NCI-H1092 (cell line): Measurements from ENCODE around the gene HCN4.

Source experiments
- DNase-seq: peaks from one replicate; lab custom pipeline; 2025; lab: John Stamatoyannopoulos, UW

Gene HCN4

DNA sequence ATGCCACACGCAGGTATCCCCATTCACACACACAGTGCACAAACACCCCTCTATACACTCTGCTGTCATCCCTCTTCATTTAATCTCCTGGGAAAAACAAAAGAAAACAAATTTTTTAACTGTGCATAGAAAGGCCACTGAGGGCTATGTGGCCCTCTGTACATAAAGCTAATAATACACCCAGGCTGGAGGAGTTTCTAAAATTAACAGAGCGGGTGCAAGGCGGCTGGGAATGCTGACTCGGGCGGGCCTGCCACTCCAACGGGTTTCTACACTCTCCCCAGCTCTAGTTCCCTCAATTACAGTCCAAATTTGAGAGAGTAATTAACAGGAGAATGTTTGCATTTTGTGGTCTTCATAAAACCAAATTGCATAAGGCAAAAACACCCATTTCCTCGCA, 23.1 kb downstream of the HCN4 start:
- peak; percentile 59 for DNase-seq

DNA sequence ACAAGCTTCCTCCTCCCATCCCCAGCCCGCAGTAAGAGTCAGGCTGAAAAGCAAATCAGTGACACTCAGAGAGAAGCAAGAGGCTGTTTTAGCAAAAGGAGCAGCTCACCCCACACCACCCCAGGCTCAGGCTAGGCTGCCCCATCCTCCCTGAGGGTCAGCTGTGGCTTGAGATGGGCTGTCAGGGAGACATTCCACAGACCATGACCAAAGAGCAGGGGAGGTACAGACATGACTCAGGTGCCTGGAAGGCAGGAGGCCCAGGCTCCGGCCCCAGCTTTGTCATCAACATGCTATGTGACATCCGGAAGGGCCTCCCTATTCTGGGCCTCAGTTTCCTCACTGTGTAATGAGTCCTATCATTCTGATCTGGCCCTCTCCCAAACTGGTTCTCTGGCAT, 24.7 kb downstream of the HCN4 start:
- no peak for DNase-seq

DNA sequence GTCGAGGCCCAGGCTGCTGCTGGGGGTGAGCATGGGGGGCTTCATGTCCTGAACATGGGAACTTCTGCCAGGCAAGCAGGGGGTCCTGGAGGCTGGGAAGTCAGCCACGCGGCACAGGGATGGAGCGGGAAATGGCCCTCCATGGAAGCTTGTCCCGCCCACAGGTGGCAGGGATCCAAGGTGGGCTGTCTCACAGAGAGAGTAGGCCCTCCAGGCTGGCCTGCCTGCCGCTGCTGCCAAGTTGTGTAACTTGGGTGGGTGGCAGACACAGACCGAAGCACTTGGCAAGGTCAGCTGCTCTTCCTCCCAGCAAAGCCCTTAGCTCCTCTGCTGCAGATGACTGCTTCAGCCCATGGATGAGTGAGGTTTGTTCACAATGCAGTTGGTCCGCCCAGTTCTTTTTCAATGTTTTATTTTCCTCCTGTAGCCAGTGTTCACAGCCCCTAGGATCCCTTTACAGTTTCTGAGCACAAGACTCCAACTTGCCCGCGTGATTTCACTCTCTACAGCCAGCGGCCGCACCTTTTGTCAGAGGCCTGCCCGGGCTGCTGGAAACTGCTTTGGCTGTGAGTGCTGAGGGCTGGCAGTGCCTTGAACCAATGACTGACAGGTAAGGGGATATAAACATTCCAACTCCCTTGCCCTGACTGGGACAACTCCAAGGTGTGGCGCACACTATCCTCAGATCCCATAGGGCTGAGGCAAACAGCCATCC, 26.7 kb downstream of the HCN4 start:
- peak; percentile 69 for DNase-seq

DNA sequence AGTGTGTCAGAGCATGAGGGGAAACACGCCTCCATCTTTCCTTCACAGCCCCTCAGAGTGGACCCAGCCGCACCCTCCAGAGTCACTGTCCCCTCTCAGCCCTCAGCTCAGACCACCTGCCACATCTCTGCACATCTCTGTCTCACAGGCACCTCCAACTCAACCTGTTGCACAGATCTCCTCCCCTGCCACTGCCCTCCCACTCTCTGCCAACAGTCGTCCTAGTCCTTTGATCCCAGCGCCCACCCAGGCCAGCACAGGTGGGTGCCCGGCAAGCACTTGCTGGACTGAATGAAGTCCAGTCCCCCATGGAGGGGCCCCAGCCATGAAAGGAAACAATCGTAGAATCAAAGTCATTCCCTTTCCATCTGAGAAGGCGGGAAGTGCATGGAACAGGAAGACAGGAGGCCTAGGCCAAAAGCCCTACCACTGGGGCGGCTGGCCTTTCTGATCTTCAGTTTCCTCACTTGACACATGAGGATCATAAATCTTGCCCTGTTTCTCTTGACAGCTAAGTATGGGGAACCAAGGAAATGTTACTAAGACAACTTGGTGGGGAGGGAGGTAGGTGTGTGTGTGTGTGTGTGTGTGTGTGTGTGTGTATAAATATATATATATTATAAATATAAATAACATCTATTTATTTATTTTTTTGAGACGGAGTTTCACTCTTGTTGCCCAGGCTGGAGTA, 28.1 kb downstream of the HCN4 start:
- DNase-seq: no peak

DNA sequence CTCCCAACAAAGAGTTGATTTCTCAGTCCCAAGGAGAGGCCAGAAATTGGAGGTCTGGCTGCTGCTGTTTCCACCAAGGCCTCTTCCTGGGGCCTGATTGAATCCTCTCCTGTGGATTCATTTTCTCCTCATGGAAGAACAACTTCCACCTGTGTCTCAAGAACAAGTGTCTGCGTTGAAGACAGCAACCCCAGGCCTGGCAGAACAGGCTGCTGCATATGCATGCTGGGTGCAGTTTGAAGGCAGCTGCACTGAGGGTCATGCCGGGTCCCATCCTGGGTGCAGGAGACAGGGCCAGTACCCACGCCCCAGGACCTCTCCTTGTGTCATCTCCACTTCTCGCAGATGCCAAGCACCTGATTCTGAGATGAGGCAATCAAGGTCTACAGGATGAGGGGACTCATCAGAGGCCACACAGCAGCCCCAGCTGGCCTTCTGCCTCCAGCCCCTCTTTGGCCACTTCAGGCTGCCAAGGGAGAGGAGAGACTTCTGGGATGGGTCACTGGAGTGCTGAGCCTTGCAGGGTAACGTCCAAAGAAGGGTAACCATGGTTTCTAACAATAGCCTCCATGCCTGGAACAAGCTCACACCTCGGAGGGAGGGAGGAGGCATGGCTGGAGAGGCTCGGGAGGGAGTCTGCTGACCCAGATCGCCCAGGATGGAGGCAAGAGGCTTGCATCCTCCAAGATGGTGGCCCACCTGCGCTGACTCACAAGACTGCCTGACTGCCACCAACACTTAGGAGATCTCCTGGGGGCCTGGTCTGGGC, 30.0 kb downstream of the HCN4 start:
- DNase-seq: no peak

DNA sequence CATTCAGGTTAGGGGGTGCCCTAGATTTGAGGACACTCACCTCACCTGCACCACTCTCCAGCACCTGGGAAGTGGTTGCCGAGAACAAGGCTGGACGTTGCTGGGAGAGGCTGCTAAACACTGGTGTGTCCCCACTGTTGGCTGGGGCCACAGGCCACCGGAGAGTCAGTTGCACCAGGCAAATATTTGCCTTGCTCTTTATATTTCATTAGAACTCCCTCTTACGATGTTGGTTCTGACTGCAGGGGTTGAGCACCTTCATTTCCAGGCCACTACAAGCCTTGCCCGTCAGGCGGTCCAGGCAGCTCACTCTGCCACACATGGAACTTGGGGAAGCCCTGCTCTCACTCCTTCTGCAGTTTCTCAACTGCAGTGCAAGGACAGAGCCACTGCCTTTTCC, 30.7 kb downstream of the HCN4 start:
- DNase-seq: no peak

DNA sequence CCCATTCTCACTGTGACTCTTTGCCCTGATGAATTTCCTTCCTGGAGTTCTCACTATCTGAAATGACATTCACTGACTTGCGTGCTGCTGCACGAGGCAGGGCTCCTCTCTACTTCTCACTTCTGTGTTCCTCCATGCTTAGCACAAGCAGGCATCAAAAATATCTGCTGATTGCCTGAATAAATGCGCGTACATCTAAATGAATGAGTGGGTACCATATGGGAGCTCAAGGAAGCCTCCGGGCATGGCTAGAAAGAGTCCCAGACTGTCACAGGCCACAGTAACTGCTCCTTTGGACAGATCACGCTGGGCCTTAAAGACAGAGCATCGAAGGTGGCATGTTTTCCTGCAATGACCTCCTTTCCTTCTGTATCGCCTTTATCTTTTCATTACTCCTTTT, 31.6 kb downstream of the HCN4 start:
- DNase-seq: no peak

DNA sequence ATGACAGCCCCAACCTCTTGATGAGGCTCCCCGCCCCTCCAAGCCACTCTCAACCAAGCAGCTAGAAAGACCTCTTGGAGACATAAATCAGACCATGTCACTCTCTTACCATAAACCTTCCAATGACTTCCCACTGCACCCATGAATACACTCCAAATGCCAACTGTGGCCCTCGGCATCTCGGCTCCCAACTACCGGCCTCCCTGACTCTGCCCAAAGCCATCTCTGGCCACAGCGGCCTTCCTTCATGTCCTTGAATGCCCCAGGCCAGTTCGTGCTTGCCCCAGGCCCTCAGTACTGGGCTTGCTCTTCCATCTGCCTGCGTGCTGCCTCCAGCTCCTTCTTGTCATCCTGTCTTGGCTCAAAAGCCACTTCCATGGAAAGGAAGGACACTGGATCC, 32.0 kb downstream of the HCN4 start:
- no peak for DNase-seq

DNA sequence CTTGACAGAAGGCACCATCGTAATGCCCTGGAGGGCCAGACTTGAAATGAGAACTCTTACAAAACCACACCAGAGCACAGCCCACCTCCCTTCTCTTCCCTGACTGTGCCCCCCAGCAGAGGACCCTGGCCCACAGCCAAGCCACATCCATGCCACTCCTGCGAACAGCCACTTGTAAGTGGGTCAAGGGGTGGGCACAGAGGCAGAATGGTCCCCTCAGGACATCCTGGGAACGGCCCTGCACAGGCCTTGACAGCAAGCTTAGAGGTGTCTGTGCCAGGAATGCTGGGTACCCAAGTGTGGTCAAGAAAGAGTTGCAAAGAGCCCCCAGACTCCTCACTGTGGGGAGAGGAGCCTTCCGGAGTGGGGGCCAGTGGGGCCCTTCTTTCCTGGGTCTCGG, 33.3 kb downstream of the HCN4 start:
- no peak for DNase-seq

DNA sequence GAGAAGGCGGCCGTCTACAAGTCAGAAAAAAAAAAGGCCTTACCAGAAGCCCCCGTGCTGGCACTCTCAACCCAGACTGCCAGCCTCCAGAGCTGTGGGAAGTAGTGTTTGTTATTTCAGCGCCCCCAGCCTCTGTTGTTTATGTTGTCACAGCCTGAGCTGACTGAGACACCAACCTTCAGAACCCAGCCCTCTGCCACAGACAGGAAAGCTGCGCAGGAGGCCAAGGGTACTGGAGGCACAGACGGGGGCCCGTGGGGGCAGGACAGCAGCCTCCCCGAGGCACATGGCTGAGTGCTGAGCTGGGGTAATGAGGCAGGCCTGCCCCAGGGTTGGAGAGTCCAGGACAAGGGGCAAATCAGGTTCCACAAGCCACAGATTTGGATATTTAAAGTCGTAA, 33.7 kb downstream of the HCN4 start:
- no peak for DNase-seq

DNA sequence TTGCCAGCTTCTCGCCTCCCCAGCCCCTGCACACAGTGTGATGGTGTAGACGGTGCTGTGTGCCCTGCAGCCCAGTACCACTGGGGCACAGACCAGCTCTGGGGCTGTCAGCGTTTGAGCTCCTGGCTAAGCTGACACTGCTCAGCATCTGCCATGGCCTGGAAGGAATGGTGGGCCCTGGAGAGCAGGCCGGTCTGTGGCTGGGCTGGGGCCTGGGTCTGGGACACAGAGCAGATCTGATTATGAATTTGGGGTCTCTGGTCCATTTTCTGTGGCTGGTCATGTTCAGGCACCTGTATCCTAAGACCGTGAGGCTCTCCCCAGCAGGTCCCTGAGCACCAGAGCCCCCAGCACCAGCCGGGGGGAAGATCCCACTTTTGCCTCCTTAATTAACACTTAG, 34.7 kb downstream of the HCN4 start:
- no peak for DNase-seq

DNA sequence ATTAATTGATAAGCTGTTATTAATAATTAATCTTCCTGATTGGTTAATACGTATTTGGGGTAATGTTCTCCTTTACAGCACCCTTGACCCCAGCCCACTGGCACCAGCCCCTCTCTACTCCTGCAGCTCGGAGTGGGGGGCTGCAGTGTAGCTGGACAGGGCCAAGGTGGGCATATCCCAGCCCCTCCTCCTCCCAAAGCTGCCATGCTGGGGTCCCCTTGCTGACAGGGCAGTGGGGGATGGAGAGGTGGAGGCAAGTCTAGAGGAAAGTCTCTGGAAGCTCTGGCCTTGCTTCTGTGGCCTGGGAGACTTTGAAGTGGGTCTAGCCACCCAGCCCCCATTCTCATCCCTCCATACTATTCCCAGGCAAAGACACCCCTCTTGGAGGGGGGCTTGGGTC, 35.8 kb downstream of the HCN4 start:
- DNase-seq: no peak

DNA sequence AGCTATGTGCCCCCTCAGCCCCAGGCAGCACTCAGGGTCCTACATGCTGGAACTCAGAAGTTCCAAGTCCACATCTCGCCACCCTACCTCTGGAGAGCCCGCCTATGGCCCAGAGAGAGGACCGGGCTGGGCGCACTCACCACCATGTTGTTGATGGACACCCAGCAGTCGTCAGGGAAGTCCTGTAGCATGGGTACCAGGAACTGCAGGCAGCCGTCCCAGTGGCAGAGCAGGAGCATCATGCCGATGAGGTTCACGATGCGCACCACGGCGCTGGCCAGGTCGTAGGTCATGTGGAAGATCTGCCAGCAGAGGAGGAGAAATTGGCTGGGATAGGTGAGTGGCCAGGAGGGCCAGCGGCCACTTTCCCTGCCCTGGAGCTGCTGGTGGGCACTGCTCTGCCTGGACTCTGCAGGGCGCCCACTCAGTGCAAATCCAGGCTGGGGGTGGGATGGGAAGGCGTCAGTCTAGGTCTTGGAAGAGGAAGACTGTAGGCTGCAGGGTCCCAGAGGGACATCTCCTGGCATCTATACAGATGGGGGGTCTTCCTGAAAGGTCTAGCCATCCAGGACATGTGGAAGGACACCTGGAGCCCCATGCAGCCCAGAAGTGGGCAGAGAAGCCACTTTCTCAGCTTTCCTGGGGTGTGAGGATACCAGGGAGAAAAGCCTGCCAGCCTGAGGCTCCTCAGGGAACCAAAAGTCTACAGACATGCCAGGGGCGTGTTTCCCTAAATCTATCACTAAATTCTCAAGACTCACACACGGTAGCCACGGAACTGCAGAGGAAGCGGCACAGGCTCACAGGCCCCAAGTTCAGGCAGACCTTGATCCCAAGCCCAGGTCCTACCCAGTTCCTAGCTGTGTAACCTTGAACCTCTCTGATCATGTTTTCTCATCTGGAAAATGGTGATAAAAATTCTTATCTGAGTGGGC, 36.5 kb downstream of the HCN4 start:
- DNase-seq: no peak

DNA sequence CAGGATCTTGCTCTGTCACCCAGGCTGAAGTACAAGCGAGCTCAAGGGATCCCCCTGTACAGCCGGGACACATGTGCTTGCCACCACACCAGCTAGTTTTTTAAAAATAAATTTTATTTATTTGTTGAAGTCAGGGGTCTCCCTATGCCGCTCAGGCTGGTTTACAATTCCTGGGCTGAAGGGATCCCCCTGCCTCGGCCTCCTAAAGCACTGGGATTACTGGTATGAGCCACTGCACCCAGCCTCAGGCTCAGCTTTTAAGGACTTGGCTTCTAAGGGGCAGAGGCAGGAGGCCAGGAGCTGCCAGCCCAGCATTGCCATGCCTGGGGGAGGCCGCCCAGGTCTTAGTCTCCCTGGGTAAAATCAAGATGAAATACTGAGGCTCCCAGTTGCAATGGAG, 37.3 kb downstream of the HCN4 start:
- no peak for DNase-seq

DNA sequence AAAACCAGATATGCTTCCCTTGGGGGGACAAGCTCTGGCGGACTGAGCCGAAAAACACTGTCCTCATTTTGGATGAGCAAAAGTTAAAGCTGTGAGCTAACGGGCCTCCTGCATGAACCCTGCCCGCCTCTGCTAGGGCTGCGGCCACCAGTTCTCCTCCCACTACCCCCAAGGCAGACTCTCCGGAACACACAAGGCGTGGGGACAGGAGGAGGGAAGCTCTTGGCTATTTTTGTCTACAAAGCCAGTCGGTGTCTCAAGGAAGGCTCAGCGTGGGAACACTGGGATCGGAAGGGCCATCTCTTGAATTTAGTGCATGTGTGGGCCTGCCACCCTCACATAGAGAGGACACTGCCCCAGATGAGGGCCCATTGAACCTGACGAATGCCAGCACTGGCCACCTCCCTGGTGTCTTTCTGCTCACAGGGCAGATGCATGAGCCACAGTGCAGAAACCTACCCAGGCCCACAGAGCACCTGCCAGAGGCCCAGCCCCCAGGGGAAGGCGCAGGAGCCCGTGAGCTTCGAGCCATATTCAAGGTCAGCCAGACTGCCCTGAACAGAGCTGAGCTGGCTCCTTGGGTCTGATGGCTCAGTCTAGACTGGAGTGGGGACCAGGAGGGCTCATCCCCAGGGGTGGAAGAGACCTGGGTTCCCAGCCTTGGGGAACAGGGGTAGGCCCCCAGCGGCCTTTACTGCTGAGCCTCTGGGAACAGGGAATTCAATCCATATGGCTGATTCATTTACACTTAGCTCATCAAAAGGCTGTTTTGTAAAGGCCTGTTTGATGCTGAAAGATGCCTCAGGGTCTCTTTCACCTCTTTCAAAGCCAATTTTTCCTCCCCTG, 38.3 kb downstream of the HCN4 start:
- DNase-seq: no peak

DNA sequence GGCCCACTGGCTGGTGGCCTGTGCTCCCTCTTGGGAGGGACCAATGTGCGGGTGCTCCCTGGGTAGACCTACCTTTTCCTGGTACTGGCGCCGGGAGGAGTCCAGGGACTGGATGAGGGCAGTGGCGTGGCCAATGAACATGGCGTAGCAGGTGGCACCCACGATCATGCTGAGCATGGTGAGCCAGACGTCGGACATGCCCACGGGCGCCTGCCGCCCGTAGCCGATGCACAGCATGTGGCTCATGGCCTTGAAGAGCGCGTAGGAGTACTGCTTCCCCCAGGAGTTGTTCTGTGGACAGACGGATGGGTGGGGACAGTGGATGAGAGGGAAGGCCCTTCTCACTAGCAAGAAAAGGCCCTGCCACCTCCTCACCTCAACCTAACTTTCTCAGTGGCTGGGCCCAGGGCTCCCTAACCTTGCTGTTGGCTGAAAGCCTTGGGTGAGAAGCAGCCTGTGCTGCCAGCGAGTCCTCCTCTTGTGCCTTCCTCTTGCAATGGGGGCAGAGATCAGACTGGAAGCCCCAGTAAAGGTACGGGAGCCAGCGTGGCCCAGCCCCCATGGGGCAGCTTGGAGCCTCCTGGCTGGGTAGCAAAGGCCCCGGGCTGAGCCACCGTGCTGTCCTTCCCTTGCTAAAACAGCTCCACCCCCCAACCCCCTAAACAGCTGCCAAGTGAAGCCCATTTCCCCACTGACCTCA, 39.1 kb downstream of the HCN4 start:
- no peak for DNase-seq

DNA sequence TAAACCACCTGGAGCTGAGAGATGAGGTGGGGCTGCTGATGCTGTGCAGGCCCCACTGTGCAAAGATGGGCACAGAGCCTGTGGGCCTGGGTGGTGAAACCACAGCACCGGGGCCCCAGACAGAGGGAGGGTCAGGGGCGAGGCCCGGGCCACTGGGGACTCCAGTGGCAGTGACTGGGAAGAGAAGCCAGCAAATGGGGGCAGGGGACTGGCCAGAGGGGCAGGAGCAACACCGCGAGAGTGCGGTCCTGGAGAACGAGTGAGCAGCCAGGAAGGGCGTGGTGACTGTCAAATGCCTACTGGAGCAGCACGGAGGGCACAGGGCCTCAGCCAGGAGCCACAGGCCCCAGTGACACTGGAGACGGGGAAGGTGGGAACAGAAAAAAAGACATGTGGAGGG, 39.8 kb downstream of the HCN4 start:
- no peak for DNase-seq

DNA sequence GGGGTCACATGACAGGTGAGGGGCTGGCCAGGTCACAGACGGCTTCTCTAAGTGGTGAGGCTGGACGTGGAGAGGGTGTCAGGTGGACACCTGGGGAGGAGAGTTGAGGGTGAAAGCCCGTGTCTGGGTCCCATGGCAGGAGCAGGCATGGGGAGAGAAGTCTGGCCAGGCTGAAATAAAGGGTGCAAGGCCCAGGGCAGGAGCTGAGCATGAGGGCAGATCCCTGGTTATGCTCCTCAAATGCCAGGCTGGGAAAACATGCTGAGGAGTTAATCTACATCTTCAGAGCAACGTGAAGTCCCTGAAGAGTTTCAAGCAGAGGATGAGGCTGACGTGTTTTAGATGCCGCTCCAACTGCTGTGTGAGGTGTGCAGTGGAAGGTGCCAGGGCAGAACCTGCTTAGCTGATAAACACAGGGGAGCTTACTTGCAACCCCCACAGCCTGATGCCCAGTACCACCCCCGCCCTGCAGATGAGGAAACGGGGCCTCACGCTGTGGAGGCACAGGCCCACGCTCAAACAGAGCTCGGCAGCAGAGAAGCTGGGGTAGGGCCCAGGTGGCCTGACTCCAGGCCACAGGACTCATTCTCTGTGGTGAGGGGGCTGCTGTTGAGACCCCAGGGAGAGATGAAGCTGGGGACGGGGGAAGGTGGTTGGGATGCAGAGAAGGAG, 40.5 kb downstream of the HCN4 start:
- no peak for DNase-seq

DNA sequence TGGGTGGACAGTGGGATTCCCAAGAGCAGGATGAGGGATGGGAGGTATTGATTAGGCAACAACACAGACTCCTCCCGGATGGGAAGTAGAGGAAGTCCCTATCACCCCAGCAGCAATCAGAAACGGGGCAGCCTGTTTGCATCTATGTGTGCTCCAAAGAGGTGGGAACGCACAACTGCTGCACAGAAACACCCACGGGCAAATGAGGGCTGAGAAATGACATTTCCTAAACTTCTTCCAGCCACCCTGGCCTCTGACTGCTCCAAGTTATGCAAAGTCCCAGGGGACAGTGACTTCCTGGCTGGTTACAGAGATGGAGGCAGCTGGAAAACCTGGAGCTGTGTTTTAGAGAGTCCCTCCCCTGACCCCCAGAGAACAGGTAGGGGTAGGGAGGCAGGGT, 42.6 kb downstream of the HCN4 start:
- DNase-seq: no peak
